ENCODE results near the gene HOXD3.

HOXD3 gene

GRCh38 chr2:176130147-176130956, 26.8 kb upstream of the HOXD3 start:
- in situ Hi-C loops (cut with MboI; ENCODE audit: low pct_unique_long_range_greater_than_20kb, low sequenced_read_pairs) = loop anchor here (25.0 kb wide), 2 partner anchors 332 to 1007 kb away; no protein-coding TSS in a partner anchor
- DNase-seq = no peak

GRCh38 chr2:176130957-176131847, 25.9 kb upstream of the HOXD3 start:
- no peak for DNase-seq
- in situ Hi-C loops (cut with MboI; ENCODE audit: low pct_unique_long_range_greater_than_20kb, low sequenced_read_pairs) = loop anchor here (25.0 kb wide), 2 partner anchors 331 to 1006 kb away; no protein-coding TSS in a partner anchor

GRCh38 chr2:176131848-176132158, 25.3 kb upstream of the HOXD3 start:
- no peak for DNase-seq
- in situ Hi-C loops (cut with MboI; ENCODE audit: low pct_unique_long_range_greater_than_20kb, low sequenced_read_pairs) = loop anchor here (25.0 kb wide), 2 partner anchors 330 to 1005 kb away; no protein-coding TSS in a partner anchor

DNA sequence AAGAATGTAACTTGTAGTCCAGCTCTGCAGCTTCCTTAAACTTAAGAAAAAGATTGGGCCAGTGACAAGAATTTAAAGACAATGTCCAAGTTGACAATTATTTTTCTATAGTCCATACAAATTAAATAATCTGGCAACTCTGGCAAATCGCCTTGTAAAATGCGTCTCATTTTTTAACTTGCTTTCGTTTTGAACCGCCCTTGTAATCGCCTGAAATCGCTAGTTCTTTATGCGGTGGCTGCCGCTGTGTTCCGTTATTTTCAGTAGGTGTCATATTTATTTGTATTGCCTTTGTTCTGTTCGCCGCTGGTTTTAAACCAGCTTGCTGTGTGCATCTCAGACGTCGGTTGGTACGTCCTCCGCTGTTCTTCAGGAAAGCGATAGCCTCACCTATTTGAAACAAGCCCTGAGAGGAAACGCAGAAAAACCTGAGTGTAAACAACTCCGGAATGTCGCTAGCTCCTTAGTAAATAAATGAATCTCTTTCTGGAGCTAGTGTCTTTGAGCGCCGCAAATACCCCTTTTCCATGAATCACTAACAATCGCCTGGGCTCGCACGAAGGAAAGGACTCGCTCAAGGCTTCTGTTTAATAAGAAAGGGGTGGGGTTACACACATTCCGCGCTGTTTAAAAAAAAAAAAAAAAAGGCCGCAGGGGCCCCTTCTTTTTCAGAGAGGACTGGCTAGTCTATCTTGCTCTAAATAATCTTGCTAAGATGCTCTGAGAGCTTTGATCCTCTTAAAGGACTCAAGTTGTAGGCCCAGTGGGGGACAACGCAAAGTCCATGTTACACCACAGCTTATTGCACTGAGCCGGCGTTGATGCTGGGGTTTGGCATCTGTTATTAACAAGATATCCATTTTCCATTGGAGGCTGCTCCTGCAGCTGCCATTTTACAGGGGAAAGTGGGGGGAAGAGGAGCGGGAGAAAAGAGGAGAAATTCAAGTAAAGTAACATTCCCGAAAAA, 24.6 kb upstream of the HOXD3 start:
- DNase-seq = no peak
- in situ Hi-C loops (cut with MboI; ENCODE audit: low pct_unique_long_range_greater_than_20kb, low sequenced_read_pairs) = loop anchor here (25.0 kb wide), 2 partner anchors 330 to 1005 kb away; no protein-coding TSS in a partner anchor

DNA sequence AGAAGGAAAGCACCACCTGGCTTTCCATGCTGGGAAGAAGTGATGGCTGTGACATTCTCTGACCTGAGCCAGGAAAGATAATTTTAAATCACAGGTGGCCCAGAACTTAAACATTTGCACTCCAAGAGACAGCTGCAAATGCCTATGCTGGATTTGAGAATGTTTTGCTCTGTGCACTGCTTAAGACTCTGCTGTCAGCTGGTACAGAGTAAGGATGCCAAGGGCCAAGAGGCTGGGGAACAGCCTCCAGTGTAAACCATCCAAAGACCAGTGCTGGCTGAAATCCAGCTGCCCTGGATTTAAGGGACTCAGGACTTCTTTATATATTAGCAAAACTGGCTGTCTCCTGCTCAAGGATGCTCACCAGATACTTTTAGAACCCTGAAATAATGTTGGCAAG, 23.7 kb upstream of the HOXD3 start:
- no peak for DNase-seq
- in situ Hi-C loops (cut with MboI; ENCODE audit: low pct_unique_long_range_greater_than_20kb, low sequenced_read_pairs) = loop anchor here (25.0 kb wide), 2 partner anchors 329 to 1004 kb away; no protein-coding TSS in a partner anchor

DNA sequence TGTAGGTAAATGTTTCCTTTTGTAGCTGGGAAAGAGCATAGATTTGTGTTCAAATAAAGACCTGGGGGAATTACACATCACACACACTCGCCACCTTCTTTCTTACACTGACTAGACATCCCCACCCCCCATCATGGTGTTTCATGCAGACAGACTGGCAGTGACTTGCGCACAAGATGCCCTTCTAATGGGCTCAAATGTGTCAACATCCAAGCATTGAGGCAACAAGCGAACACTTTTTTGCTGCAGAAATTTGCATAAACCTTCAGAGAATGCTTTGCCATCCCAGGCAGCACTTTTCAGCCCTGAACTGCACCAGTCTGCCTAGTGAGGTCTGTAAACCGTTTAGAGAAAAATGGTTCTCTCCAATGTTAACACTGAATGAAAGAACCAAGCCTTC, 23.1 kb upstream of the HOXD3 start:
- in situ Hi-C loops (cut with MboI; ENCODE audit: low pct_unique_long_range_greater_than_20kb, low sequenced_read_pairs) = loop anchor here (25.0 kb wide), 2 partner anchors 328 to 1003 kb away; no protein-coding TSS in a partner anchor
- DNase-seq = no peak

GRCh38 chr2:176135035-176135440, 22.1 kb upstream of the HOXD3 start:
- no peak for DNase-seq
- in situ Hi-C loops (cut with MboI; ENCODE audit: low pct_unique_long_range_greater_than_20kb, low sequenced_read_pairs) = loop anchor here (25.0 kb wide), 2 partner anchors 327 to 1002 kb away; no protein-coding TSS in a partner anchor

- in situ Hi-C loops (cut with MboI; ENCODE audit: low pct_unique_long_range_greater_than_20kb, low sequenced_read_pairs) = loop anchor here (25.0 kb wide), 2 partner anchors 326 to 1001 kb away; no protein-coding TSS in a partner anchor
- DNase-seq = no peak
Measured at GRCh38 chr2:176136374-176137251, 20.5 kb upstream of the HOXD3 start.

DNA sequence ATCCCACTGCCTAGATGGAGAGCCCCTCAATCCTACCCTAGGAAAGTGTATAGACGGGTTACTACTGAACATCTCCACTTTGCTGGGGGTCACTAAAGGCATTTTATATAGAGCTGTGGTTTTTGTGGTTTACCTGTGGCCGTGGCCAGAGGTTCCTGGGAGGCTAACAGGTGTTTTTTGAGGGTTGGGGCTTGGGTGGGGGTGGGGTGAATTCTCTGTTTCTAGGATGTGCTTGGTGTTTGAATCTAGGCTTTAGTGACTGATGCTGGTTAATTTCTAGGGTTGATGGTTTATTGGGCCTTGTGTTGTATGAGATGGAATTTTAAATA, 19.9 kb upstream of the HOXD3 start:
- in situ Hi-C loops (cut with MboI; ENCODE audit: low pct_unique_long_range_greater_than_20kb, low sequenced_read_pairs) = loop anchor here (25.0 kb wide), 2 partner anchors 325 to 1000 kb away; no protein-coding TSS in a partner anchor

DNA sequence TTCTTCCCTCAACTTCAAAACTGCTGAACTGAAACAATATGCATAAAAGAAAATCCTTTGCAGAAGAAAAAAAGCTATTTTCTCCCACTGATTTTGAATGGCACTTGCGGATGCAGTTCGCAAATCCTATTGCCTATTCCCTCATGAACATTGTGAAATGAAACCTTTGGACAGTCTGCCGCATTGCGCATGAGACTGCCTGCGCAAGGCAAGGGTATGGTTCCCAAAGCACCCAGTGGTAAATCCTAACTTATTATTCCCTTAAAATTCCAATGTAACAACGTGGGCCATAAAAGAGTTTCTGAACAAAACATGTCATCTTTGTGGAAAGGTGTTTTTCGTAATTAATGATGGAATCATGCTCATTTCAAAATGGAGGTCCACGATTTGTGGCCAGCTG, 19.2 kb upstream of the HOXD3 start:
- no peak for DNase-seq
- in situ Hi-C loops (cut with MboI; ENCODE audit: low pct_unique_long_range_greater_than_20kb, low sequenced_read_pairs) = loop anchor here (25.0 kb wide), 2 partner anchors 324 to 999 kb away; no protein-coding TSS in a partner anchor

More for the DNA sequence above, 19.9 kb upstream of the HOXD3 start:
- DNase-seq = no peak

- no peak for DNase-seq
- in situ Hi-C loops (cut with MboI; ENCODE audit: low pct_unique_long_range_greater_than_20kb, low sequenced_read_pairs) = loop anchor here (25.0 kb wide), 2 partner anchors 324 to 999 kb away; no protein-coding TSS in a partner anchor
Measured at GRCh38 chr2:176138526-176138922, 18.6 kb upstream of the HOXD3 start.

- in situ Hi-C loops (cut with MboI; ENCODE audit: low pct_unique_long_range_greater_than_20kb, low sequenced_read_pairs) = loop anchor here (25.0 kb wide), 2 partner anchors 323 to 998 kb away; no protein-coding TSS in a partner anchor
- DNase-seq = no peak
Measured at GRCh38 chr2:176138923-176139660, 18.0 kb upstream of the HOXD3 start.

DNA sequence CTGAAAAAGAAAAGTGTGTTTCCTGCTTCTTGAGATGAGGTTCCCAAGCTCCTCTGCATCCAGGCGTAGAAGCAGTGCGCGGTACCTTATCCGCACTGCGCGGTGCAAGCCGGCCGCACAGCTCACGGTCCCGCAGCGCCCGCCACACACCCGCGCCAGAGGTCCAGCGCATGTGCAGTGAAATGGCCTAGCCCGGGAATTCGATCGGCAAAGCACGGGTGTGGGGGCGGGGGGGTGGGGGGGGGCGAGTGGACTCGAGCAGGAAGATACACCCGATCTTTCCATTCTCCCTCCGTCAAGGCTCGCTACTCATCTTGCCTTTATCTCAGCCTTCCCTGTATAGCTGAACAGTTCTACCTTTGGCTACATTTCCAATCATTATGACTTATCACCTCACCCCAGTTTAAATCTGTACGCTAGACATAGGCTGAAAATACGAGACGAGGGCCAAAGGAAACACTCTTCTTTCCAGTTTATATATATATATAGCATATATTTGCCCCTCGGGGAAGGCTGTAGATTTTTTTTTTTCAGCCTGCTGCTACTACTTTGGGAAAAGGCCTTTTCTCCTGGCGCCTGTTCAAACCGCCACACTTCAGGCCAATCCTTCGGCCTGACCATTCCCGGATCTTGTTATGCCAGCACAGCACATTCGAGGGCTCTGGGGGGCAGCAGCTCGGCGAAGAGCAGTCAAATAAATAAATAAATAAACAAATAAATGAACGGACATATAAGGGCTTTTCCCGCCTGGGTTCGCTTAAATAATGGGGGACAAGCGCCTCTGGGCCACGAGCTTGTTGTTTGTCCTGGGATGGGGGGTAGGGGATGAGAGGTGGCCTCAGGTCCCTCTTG, 17.2 kb upstream of the HOXD3 start:
- in situ Hi-C loops (cut with MboI; ENCODE audit: low pct_unique_long_range_greater_than_20kb, low sequenced_read_pairs) = loop anchor here (25.0 kb wide), 2 partner anchors 322 to 997 kb away; no protein-coding TSS in a partner anchor
- DNase-seq = no peak

GRCh38 chr2:176140513-176141317, 16.4 kb upstream of the HOXD3 start:
- in situ Hi-C loops (cut with MboI; ENCODE audit: low pct_unique_long_range_greater_than_20kb, low sequenced_read_pairs) = loop anchor here (25.0 kb wide), 2 partner anchors 322 to 997 kb away; no protein-coding TSS in a partner anchor
- DNase-seq = peak; percentile 83

DNA sequence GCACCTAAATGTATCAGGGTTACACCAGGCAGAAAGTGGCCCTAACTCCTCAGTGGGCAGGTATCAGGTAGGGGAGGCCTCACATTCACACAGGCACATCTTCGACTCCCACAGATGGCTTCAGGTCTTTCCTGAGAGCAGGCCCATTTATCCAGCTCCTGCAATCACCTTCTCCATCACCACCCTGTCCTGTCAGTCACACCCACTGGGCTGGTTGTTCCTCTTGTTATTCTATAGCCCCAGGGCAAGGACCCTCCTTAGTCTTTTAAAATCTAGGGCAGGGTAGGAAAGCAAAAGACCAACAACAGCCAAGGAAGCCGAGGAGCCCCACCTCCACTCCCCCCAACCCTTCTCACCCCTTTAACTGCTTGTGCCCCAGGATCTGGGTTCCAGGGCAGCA, 14.8 kb upstream of the HOXD3 start:
- no peak for DNase-seq
- in situ Hi-C loops (cut with MboI; ENCODE audit: low pct_unique_long_range_greater_than_20kb, low sequenced_read_pairs) = loop anchor here (25.0 kb wide), 2 partner anchors 320 to 995 kb away; no protein-coding TSS in a partner anchor
